ENCODE data around the gene DNAH2.

DNA sequence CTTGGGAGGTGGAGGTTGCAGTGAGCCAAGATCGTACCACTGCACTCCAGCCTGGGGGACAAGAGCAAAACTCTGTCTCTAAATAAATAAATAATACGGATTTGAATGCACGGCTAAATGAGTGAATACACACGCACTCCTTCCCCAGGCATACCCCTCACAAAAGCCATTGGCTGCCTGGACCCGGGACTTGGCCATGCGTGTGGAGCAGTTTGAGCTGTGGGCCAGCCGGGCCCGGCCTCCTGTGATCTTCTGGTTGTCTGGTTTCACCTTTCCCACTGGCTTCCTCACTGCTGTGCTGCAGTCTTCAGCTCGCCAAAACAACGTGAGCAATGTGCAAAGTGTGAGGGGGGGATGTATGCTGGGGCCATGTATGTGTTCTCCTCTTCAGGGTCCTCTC is 114.9 kb downstream of the DNAH2 start:
- TF ChIP-seq, protein P1, sequence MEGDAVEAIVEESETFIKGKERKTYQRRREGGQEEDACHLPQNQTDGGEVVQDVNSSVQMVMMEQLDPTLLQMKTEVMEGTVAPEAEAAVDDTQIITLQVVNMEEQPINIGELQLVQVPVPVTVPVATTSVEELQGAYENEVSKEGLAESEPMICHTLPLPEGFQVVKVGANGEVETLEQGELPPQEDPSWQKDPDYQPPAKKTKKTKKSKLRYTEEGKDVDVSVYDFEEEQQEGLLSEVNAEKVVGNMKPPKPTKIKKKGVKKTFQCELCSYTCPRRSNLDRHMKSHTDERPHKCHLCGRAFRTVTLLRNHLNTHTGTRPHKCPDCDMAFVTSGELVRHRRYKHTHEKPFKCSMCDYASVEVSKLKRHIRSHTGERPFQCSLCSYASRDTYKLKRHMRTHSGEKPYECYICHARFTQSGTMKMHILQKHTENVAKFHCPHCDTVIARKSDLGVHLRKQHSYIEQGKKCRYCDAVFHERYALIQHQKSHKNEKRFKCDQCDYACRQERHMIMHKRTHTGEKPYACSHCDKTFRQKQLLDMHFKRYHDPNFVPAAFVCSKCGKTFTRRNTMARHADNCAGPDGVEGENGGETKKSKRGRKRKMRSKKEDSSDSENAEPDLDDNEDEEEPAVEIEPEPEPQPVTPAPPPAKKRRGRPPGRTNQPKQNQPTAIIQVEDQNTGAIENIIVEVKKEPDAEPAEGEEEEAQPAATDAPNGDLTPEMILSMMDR (IDR thresholded peaks at IDR 0.05), result no peak
- no peak for TF ChIP-seq POLR2A (IDR thresholded peaks at IDR 0.05)
